Panc1 (cell line): ENCODE results near the gene FTO. TPM values are rescaled to one million over a fixed set of nuclear protein-coding genes. Genes with fewer than 3 reads are reported as not detected.

Experiments used
- ATAC-seq: fragments of 200-7000 bp; cut with Tn5 transposase; 2 replicates; pipeline ENCODE4 v1.9.1; 2020; ENCODE audit warnings: mild to moderate bottlenecking, moderate library complexity
- BruUV-seq: library from RNA; stranded (reverse); fragments of 400-500 nt; replicated peaks from 2 replicates; lab custom pipeline; 2021; lab: Mats Ljungman, UMichigan
- CTCF ChIA-PET: fragments of 300-600 bp; sonication (Branson Sonifier 250); formaldehyde crosslinking; loops from one replicate; lab custom pipeline; 2022; ENCODE audit warnings: antibody characterized with exemption; lab: Charles Lee
- POLR2A ChIA-PET: fragments of 300-600 bp; sonication (Branson Sonifier 250); formaldehyde crosslinking; loops from one replicate; lab custom pipeline; 2022; ENCODE audit warnings: antibody characterized with exemption; lab: Charles Lee
- DNase-seq: peaks from one replicate; pipeline ENCODE4 v3.0.0-alpha.2; 2010; ENCODE audit warnings: low read depth, low spot score
- H3K27ac ChIP-seq: 2 replicates; pipeline ENCODE4 v1.5.1; 2011; ENCODE audit warnings: mild to moderate bottlenecking, low read length, inconsistent platforms
- H3K27me3 ChIP-seq: fragments of 200-500 bp; sonication (Bioruptor generic); 2 replicates; pipeline ENCODE4 v1.6.0; 2014; ENCODE audit warnings: low read length, inconsistent platforms; ENCODE audit not compliant: control insufficient read depth, insufficient read depth
- H3K36me3 ChIP-seq: fragments of 200-500 bp; sonication (Bioruptor generic); 2 replicates; pipeline ENCODE4 v1.5.1; 2014; ENCODE audit warnings: inconsistent platforms, mild to moderate bottlenecking, low read length, moderate library complexity; ENCODE audit not compliant: control insufficient read depth, insufficient read depth
- H3K4me1 ChIP-seq: 2 replicates; pipeline ENCODE4 v1.5.1; 2011; ENCODE audit warnings: inconsistent platforms, mild to moderate bottlenecking, low read length, moderate library complexity; ENCODE audit not compliant: control insufficient read depth, insufficient read depth
- H3K4me3 ChIP-seq, 2 experiments: 2 replicates each; pipeline ENCODE4 v1.5.1; 2011 to 2012; ENCODE audit warnings: low read depth in 2 of 2, low read length in 2 of 2, mild to moderate bottlenecking in 2 of 2, inconsistent platforms in 1 of 2, moderate library complexity in 1 of 2
- H3K9me3 ChIP-seq: fragments of 200-500 bp; sonication (Bioruptor generic); 2 replicates; pipeline ENCODE4 v1.5.1; 2014; ENCODE audit warnings: low read depth, mild to moderate bottlenecking, inconsistent platforms, low read length, moderate library complexity; ENCODE audit not compliant: control insufficient read depth, insufficient read depth
- CTCF ChIP-seq: fragments of 450-650 bp; IDR thresholded peaks from 2 replicates; pipeline ENCODE4 v1.5.1; 2017; ENCODE audit warnings: mild to moderate bottlenecking
- POLR2AphosphoS5 ChIP-seq: IDR thresholded peaks from 2 replicates; pipeline ENCODE4 v1.6.1; 2012; ENCODE audit warnings: mild to moderate bottlenecking, low read depth, low read length, moderate library complexity
- REST ChIP-seq, 2 experiments: IDR thresholded peaks; 2 replicates each; pipeline ENCODE4 v1.6.1; 2011 to 2012; ENCODE audit warnings: low read depth in 2 of 2, control low read depth in 1 of 2, low read length in 1 of 2, mild to moderate bottlenecking in 1 of 2, moderate library complexity in 1 of 2; ENCODE audit not compliant: insufficient read depth in 1 of 2
- SIN3A ChIP-seq: IDR thresholded peaks from 2 replicates; pipeline ENCODE4 v1.6.1; 2012; ENCODE audit warnings: low read depth, mild to moderate bottlenecking, low read length, moderate library complexity, borderline replicate concordance; ENCODE audit not compliant: insufficient read depth
- TCF7L2 ChIP-seq: IDR thresholded peaks from 2 replicates; pipeline ENCODE4 v1.6.1; 2011; ENCODE audit warnings: mild to moderate bottlenecking, low read depth, low read length, inconsistent platforms
- in situ Hi-C: cut with HindIII; loops from 2 replicates; pipeline ENCODE4 v1.10.0; 2016; ENCODE audit warnings: low sequenced_read_pairs, low pct_unique_long_range_greater_than_20kb
- intact Hi-C: fragments of 100-400 bp; cut with micrococcal nuclease; formaldehyde crosslinking; loops from one replicate; pipeline ENCODE4 v1.10.0; 2022; ENCODE audit not compliant: unreplicated experiment
- total RNA-seq: library from RNA; stranded (reverse); gene quantifications from one replicate; pipeline ENCODE4 v1.2.1, GENCODE V29; 2021; ENCODE audit not compliant: unreplicated experiment

Gene FTO
- total RNA-seq, 1 experiment from 2014 or later = 38.2 TPM

DNA sequence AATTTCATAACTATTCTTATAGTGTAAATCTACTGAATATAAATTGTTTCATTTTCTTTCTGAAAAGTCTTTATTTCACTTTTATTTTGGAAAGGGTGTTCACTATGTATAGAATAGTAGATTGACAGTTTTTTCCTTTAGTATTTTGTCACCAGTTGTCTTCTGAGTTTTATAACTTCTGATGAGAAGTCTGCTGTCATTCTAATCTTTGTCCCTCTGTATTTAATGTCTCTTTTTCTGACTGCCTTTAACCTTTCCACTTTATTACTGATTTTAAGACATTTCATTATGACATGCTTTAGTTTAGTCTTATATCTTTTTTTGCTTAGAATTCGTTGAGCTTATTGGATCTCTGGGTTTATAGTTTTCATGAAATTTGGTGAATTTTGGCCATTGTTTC is 166.9 kb downstream of the FTO start:
- Histone ChIP-seq H3K27ac (no peak overlapping the region), H3K27me3 (no peaks in the 10 kb centered on the region), H3K4me1 (no peaks in the 10 kb centered on the region), H3K4me3 (no peak overlapping the region), H3K36me3 (no peaks in the 10 kb centered on the region), H3K9me3 (peaks cover 4% of the 10 kb centered on the region; the same call in 1 of the 2 replicates)
- no TSS peak for BruUV-seq
- ChIA-PET POLR2A (no interaction called here), CTCF (no interaction called here)
- in situ Hi-C loops = no loop called here
- TF ChIP-seq POLR2AphosphoS5 = no peak
- TF ChIP-seq SIN3A = no peak
- no peak for TF ChIP-seq CTCF
- TF ChIP-seq TCF7L2 = no peak
- no peak for TF ChIP-seq REST (IDR thresholded peaks at IDR 0.05; ENCODE audit: insufficient read depth in 1 of 2, low read depth in 2 of 2, low read length in 1 of 2)
- DNase-seq (no peak), ATAC-seq (no peak)
- intact Hi-C loops = no loop called here

- Histone ChIP-seq H3K9me3 (peaks cover 4% of the 10 kb centered on the region; the same call in 1 of the 2 replicates), H3K36me3 (no peaks in the 10 kb centered on the region), H3K27ac (no peak overlapping the region), H3K4me1 (no peaks in the 10 kb centered on the region), H3K27me3 (no peaks in the 10 kb centered on the region), H3K4me3 (no peak overlapping the region)
- DNase-seq (no peak), ATAC-seq (no peak)
- no TSS peak for BruUV-seq
- ChIA-PET POLR2A (no interaction called here), CTCF (no interaction called here)
- in situ Hi-C loops (no loop called here), intact Hi-C loops (no loop called here)
- TF ChIP-seq POLR2AphosphoS5 = no peak
- no peak for TF ChIP-seq TCF7L2
- TF ChIP-seq SIN3A = no peak
- no peak for TF ChIP-seq CTCF
- no peak for TF ChIP-seq REST (IDR thresholded peaks at IDR 0.05; ENCODE audit: insufficient read depth in 1 of 2, low read depth in 2 of 2, low read length in 1 of 2)
Observed at GRCh38 chr16:53872248-53873221, 168.6 kb downstream of the FTO start.
